Measurements from ENCODE around the gene TUBGCP6.
"Not testable (repeated sequence)": the region's sequence is repeated elsewhere in the genome, so short reads cannot be mapped to it uniquely, and the experiment has no call there.

TUBGCP6 gene

DNA sequence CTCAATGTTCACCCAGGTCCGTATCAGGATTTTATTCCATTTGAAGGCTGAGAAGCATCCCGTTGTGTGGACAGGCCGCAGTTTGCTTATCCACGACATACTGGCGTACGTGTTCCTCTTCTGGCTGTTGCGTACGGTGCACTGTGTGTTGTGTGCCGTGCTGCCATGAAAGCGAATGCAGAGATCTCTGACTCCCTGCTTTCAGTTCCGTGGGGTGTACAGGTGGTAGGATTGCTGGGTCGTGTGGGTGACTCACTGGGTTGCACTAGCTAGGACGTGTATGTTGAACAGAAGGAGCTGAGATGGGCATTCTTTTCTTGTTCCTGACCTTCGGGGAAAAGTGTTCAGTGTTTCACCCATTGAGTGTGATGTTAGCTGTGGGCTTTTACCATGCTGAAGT, 33.7 kb downstream of the TUBGCP6 start:
- DNase-seq (ENCODE audit: low spot score): no peak

DNA sequence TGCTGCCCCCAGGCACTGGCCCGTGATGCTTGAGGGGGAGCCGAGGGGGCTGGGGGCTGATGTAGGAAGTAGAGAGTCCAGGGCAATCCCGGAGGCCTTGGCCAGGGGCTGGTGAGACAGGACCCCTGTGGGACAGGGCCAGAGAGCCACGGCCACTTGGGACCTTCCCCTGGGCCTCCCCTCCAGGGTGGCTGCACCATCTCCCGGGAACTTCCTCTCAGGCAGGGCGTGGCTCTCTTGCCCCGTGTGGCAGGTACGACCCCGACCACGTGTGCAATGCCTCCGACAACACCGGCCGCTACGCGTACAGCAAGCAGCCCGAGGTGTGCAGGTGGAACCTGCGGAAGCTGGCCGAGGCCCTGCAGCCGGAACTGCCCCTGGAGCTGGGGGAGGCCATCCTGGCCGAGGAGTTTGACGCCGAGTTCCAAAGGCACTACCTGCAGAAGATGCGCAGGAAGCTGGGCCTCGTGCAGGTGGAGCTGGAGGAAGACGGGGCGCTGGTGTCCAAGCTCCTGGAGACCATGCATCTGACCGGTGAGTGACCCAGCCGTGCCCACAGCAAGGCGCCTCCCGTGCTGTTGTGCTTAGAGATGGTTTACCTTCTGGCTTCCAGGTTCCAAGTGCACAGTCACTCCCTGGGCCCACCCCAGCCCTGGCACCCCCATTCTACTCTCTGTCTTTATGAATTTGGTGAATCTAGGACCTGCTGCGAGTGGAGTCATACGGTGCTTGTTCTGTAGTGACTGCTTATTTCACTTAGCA, 34.3 kb downstream of the TUBGCP6 start:
- DNase-seq (ENCODE audit: low spot score): no peak

DNA sequence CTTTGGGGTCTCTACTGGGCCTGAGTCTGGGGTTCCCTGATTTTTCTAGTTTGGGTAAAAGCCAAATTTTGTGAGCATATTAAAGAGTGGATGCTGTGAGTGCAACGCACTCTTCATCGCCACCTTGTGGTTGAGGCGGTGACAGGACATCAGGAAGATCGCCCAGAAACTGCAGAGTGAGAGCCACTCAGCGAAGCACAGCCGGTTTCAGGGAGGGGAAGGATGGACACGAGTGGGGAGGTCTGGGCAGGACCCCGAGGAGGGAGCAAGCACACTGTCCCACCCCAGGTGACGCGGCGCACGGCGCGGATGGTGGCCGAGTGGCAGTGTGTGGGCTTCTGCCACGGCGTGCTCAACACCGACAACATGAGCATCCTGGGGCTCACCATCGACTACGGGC, 34.9 kb downstream of the TUBGCP6 start:
- peak; percentile 61 for DNase-seq (ENCODE audit: low spot score)

DNA sequence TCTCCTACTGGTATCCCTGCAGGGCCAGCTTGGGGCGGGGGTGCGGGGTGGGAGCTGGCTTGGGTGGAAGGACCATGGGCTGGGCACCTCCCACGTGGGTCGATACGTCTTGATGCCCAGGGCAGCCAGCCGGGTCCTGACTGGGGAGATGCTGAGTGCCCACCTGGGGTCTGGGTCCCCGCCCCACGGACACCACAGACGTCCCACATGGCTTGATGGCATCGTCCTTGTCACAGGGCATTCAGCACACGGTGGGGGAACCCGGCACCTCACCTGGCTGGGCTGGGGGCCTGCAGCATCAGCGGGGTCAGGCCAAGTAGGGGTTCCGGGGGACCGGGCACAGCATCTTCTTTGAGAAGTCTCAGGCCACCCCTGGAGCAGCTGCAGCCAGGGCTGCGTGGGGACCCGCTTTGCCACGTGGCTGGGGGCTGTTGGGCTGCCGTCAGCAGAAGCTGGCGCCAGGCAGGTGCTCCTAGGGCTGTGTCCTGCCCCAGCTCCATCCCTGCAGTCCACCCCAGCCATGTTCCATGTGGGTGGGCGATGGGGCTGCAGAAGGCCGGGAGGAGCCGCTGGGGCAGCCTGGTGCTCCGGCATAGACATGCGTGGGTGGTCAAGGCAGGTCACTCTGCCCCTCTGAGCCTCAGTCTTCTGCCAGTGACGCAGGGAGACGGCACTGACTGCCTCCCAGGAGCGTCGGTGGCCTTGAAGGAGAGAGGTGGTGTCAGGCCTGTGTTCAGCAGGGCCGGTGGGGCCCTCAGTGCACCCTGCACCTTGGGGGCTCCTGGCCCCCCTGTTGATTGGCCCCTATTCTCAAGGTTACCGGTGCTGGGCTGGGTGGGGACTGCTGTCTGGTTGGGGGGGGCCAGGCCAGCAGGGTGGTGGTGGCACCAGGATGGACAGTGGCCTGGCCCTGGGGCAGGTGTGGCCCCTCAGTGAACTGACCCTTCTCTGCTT, 35.6 kb downstream of the TUBGCP6 start:
- DNase-seq (ENCODE audit: low spot score): no peak

DNA sequence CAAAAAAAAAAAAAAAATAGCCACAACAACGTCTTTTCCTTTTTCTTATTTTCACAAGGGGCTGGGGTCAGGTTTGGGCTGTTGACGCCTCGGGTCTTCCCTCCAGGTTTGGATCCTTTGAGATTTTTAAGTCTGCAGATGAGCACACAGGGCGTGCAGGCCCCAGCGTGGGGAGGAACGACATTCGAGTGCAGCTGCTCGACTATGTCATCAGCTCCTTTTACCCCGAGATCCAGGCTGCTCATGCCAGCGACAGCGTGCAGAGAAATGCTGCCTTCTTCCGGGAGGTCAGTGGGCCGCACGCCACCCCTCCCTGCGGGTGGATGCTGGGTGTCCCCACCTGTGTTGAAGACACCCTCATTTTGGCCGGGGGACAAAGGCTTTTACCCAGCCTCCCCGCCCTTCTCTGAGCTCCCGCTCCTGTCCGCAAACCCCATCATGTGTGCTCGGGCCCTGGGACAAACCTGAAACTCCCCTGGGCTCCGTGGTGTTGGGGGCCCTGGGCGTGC, 36.3 kb downstream of the TUBGCP6 start:
- DNase-seq (ENCODE audit: low spot score): no peak

DNA sequence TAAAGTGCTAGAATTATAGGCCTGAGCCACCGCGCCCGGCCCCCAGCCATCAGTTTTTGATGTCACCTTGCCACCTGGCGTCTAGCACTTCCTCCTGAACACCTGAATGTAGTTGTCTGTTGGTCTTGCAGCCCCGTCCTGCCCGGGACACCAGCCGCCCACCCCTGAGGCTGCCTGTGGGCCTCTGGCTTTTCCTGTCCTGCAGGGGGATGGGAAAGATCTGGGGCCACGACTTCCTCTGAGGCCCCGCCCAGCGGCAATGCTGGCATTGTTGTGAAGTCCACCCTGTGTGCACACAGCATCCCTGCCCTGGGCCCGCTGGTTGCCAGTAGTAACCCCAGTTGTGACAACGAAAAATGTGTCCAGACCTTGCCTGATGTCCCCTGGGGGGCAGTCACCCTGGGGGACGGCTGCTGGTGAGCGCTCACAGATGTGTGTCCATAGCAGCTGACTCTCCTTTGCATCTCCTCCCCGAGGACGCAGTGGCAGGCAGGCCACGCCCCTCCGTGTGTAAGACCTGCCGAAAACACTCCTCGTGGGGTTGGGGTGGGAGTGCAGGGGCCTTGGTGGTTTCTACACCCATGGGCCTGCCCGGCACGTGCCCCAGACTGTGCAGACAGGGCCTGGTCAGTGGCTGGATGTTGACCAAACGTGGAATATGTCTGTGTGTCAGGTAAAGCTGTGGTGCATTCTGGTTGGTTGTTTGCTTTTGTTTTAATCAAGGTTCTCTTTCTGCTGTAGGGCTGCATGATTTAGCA, 37.3 kb downstream of the TUBGCP6 start:
- no peak for DNase-seq (ENCODE audit: low spot score)

DNA sequence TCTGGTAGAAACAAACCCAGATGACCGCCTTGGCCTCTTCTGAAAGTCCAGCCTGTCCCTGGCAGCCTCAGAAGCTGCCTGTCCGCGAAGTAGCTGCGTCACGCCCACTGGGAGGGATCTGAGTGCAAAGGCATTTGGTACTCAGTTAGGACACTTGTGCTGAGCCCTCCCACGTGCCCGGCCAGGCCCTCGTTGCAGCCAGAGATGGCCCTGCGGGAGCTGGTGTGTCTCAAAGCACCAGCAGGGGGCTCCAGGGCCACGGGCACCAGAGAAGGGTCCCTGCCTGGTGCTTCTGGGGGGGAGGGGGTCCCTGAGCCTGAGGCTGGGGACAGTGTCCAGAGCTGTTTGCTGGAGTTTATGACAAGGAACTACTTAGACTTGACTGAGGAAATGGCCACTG, 38.2 kb downstream of the TUBGCP6 start:
- peak; percentile 55 for DNase-seq (ENCODE audit: low spot score)

DNA sequence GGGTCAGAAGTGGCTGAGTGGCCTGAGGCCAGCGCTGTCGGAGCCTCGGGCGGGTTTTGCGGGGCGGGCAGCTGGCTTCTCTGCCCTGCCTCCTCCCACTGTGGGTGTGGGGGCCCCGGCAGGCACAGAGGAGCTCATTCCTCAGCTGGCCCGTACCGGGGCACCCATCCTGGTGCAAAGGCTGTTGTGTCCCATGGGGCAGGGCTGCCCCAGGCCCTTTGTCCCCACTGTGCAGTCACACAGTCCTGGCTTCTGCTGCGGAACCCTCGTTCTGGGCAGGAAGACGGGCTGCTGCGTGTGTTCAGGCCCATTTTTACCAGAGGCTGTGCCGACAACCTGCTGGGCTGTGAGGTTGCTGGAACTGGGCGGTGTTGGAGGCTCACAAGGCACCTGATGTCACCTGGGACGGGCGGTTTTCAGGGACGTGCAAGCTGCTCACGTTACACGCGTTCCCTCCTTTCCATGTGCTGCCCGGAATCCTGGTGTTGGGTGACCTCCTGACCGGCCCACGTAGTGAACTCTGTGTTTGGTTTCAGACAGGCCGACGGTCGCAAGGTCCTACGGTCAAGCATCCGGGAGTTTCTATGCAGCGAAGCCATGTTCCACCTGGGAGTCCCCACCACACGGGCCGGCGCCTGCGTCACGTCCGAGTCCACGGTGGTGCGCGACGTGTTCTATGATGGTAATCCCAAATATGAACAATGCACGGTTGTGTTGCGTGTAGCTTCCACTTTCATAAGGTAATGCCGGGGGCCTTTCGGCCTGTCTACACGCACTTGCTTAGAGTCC, 38.8 kb downstream of the TUBGCP6 start:
- no peak for DNase-seq (ENCODE audit: low spot score)

DNA sequence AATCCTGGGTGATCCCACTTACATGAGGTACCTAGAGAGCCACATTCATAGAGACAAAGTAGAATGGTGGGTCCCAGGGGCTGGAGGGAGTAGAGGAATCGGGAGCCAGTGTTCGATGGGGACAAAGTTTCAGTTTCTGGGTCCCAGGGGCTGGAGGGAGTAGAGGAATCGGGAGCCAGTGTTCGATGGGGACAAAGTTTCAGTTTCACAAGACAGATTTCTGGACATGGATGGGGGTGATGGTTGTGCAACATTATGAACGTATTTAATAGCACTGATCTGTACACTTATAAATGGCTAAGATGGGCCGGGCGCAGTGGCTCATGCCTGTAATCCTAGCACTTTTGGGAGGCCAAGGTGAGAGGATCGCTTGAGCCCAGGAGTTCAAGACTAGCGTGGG, 39.8 kb downstream of the TUBGCP6 start:
- not testable (repeated sequence) for DNase-seq (ENCODE audit: low spot score)

DNA sequence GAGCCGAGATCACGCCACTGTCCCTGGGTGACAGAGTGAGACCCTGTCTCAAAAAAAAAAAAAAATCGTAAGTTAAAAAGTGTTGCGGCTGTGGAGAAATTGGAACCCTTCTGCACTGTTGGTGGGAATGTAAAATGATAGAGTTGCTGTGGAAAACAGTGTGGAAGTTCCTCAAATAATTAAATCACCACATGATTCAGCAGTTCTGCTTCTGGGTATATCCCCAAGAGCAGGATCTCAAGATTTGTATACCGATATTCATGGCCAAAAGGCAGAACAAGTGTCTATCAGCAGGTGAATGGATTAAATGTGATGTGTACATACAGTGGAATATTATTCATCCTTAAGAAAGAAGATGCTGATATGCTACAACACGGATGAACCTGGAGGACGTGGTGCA, 40.3 kb downstream of the TUBGCP6 start:
- no peak for DNase-seq (ENCODE audit: low spot score)

DNA sequence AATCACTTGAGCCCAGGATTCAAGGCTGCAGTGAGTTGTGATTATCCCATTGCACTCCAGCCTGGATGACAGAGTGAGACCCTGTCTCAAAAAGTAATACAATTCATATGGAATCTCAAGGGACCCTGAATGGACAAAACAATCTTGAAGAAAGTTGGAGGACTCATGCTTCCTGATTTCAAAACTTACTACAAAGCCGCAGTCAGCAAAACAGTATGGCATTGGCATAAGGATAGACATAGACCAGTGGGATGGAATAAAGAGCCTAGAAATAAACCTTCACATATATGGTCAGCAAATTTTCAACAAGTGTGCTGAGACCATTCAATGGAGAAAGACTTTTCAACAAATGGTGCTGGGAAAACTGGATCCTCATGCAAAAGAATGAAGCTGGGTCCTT, 41.5 kb downstream of the TUBGCP6 start:
- no peak for DNase-seq (ENCODE audit: low spot score)

DNA sequence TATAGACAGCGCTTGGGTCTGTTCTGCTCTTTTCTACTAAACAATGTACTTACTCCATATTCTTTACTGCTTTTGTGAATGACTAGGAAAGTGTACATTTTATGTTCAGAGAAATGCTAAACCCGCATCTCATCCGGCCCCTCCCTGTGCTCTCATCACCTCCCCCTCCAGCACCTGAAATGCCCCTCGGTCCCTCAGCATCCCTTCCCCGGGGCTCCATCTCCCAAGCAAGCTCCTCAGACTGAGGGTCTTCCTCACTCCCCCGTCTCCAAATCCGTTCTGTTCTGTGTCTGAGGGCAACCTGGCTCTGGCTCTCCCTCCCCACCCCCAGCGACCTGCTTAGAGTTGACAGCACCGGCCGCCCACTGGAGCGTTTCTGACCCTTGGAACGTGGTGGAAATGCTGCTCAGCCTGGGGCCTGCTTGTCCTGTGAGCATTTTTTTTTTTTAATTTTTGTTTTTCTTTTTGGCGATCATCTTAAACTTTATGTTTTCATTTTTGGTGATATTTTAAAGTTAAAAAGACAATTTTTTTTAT, 42.6 kb downstream of the TUBGCP6 start:
- DNase-seq (ENCODE audit: low spot score): no peak

DNA sequence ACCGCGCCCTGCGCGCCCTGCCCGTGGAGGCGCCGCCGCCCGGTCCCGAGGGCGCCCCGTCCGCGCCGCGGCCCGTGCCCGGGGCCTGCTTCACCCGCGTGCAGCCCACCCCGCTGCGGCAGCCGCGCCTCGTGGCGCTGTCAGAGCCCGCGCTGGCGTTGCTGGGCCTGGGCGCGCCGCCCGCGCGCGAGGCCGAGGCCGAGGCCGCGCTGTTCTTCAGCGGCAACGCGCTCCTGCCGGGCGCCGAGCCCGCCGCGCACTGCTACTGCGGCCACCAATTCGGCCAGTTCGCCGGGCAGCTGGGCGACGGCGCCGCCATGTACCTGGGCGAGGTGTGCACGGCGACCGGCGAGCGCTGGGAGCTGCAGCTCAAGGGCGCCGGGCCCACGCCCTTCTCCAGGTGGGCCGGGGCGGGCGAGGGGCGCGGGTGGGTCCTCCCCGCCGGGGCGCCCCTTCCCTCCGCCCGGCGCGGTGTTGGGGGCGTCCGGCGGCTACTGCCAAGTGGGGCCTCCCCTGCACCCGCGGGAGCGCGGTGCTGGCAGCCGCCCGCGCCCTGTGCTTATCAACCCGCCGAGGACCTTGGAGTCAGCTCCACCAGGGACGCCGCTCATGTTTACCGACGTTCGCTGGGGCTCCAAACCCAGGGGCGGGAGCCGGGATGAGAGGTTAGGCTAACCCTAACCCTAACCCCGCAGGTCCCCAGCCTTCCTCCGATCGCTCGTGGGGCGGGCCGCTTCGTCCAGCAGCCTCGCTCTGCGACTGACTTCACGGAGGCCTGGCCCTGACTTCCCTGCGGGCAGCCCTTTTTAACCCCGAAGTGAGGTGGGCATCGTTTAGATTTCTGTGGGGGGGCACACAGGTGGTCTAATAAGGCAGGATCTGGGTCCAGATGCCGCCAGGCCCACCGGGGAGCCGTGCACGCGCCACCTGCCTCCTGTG, 43.4 kb downstream of the TUBGCP6 start:
- DNase-seq (ENCODE audit: low spot score): no peak

DNA sequence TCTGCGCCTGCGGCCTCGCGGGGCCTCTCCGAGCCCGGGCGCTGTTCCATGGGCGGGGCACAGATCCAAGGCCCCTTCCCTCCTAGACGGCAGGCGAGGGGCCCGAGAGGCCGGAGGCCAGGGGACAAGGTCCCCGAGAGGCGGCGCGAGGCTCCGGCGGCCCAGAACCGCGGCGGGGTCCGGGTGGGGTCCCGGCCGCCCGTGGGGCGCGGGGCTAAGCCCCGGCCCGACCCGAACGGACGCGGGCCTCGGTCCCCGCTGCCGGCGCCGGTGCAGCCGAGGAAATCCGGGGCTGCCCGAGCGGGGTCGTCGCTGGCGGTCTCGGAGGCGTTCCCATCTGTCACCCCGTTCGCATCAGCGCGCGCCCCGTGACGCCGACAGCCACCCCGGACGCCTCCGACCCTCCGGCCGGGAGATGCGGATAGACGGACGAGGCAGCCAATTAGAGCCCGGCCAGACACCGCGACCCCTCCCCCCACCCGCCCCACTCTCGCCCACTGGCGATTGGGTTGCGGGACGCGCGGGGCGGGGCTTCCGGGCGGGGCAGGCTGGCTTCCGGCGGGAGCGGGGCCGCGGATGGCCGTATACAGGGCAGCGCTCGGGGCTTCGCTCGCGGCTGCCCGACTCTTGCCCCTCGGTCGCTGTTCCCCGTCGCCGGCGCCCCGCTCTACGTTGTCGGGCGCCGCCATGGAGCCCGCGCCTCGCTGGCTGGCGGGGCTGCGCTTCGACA, 44.2 kb downstream of the TUBGCP6 start, which contains the start of gene SELENOO:
Gene SELENOO, plus strand, starts transcription at position 551 of the 730 bp plus-strand sequence. Its CDS starts 26 bp downstream, at position 577.
- peak; percentile 83 for DNase-seq (ENCODE audit: low spot score)

DNA sequence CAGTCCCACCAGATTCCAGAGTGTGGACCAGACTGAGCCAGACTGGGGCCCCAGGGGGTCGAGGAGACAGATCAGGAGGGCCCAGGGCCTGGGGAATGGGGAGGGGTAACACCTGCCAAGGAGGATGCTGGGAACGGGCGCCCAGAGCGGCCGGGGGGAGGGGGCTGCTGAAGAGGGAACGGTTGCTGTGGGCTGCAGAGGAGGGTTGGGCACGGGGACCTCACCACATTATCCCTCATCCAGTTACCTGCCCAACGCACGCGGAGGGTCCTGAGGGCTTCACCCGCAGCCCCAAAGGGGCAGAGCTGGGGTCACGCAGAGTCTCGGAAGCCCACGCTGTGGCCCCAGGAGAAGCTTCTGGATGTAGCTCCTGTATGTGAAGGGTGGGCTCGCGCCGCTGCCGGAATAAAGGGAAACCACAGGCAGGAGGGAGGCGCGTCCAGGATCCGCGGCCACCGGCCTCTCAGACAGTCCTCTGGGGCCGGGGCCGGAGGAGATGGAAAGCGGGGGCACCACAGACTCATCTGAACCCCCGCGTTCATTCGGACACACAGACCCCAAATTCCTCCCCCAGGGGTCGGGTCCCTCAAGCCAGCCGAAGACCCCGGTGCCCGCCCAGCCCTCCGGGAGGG, 44.9 kb downstream of the TUBGCP6 start:
- peak; percentile 45 for DNase-seq (ENCODE audit: low spot score)

DNA sequence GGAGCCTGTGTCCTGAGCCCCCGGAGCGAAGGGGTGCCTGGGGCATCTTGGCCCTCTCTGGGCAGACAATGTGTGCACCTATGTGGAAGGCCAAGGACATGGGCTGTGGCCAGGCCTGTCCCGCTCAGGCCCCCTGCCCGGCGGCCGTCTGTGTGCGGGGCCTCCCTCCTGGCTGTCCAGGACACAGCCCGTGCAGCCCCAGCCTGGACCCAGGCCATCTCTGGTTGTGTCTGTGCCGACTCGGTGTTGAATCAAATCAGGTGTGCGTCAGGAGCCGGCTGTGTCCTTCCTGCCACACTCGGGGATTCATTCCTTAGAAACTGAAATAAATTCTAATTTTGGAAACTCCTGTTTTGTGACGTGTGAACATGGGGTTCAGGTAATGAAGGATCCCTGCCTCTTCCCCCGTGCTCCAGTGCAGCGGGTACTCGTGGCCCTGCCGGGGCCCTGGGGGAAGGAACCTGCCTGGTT, 45.5 kb downstream of the TUBGCP6 start:
- no peak for DNase-seq (ENCODE audit: low spot score)

DNA sequence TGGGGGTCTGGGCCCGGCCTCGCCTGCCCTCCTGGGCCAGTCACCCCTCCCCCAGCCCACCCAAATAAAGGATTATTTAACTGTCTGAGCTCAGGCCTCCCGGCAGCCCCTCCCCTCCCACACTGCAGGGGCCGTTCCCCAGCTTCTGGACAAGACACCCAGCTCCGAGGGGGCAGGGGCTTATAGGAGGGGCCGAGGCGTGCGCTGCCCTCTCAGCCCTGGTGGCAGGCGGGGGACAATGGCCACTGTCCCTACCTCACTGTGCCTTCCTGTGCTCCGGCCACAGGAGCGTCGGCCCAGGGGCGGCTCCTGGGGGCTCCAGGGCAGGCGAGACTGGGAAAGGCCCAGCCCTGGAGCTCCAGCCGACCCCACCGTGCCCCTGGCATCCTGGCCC, 46.2 kb downstream of the TUBGCP6 start:
- DNase-seq (ENCODE audit: low spot score): no peak
